KOPT-K1 (cell line): Measurements from ENCODE around the gene SULF2.

ENCODE experiments used
- H3K27ac ChIP-seq: fragments of 200-600 bp; sonication (generic); 2 replicates; pipeline ENCODE4 v1.5.1; 2016; ENCODE audit warnings: antibody characterized with exemption, mild to moderate bottlenecking, low read depth, low read length; ENCODE audit not compliant: poor library complexity, severe bottlenecking
- H3K36me3 ChIP-seq: fragments of 200-600 bp; sonication (generic); 2 replicates; pipeline ENCODE4 v1.5.1; 2017; ENCODE audit warnings: antibody characterized with exemption, mild to moderate bottlenecking, low read length, moderate library complexity; ENCODE audit not compliant: insufficient read depth
- H3K9me3 ChIP-seq: fragments of 200-600 bp; sonication (generic); 2 replicates; pipeline ENCODE4 v1.5.1; 2017; ENCODE audit warnings: antibody characterized with exemption, low read length, mild to moderate bottlenecking; ENCODE audit not compliant: insufficient read depth, poor library complexity, severe bottlenecking

The SULF2 gene

DNA sequence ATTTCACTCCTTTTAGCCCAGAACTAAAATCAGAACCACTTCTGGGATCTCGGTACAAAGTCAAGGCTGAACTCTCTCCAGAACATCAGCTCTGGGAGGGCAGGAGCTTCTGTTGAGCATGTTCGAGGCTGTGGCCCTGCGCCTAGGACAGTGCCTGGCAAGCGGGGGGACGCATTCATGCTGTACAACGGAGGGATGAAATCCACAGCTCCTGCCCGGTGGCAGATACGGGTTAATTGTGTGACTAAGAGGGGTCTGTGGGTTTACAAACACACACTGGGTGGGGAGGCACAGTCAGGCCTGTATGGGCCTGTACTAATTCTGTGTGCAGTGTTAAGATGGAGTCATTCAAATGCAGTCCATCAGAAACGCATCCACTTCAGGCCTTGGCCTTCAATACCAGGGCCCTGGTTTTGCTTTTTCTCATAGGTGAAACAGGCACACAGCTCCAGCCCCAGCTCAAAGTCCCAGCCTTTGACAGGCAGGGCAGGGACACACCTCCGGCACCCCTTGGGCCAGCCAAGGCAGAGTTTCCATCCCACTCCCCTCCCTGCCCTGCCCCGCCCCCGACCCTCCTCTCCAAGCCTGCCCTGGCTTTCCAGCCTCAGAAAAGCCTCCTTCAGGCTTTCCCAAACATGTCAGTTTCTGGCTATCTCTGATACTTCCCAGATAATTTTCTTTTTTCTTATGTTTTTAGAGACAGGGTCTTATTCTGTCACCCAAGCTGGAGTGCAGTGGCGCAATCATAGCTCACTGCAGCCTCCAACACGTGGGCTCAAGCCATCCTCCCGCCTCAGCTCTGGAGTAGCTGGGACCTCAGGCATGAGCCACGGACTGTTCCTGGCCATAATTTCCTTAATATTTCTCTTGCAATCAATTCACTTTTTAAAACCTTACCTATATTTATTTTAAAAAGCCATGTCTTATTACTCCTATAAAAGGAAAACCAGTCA is 109.8 kb downstream of the SULF2 start:
- Histone ChIP-seq H3K27ac (no peak overlapping the region), H3K36me3 (no peaks in the 10 kb centered on the region), H3K9me3 (no peaks in the 10 kb centered on the region)

DNA sequence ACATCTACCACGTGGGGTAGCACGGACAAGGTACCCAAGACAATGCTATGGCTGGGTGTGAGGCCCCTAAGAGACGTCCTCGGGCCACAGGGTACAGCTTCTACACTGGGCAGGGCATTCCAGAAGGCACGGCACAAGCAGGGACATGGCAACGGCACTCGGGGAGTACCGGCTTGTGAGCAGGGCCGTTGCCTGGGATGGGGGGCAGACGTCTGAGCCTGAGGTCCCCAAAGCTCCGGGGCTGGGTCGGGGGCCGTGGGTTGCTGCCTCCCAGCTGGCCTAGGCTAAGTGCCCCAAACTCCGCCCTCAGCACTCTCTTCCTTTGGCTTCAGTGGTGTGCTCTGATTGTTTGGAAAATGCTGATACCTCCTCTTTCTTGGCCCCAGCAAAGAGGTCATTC is 110.6 kb downstream of the SULF2 start:
- H3K9me3 ChIP-seq = no peaks in the 10 kb centered on the region
- H3K36me3 ChIP-seq = no peaks in the 10 kb centered on the region

DNA sequence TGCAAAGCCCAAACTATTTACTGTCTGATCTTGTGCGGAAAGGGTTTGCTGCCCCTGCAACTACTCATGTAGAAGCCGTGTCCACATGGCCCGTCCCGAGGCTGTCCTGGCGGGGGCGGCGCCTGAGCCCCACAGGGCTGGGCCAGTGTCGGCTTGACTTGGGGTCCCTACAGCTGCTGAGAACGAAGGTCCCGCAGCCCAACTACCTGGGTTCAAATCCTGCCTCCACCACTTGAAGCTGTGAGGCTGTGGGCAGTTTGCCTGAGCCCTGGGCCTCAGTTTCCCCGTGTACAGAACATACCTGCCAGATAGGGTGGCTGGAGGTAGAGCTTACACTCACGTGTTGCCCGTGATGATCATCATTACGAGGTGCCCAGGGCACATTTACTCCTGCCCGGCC is 111.1 kb downstream of the SULF2 start:
- H3K27ac ChIP-seq = no peak overlapping the region
- no peaks in the 10 kb centered on the region for H3K9me3 ChIP-seq
- H3K36me3 ChIP-seq = no peaks in the 10 kb centered on the region

More for the DNA sequence above, 110.6 kb downstream of the SULF2 start:
- H3K27ac ChIP-seq = no peak overlapping the region

DNA sequence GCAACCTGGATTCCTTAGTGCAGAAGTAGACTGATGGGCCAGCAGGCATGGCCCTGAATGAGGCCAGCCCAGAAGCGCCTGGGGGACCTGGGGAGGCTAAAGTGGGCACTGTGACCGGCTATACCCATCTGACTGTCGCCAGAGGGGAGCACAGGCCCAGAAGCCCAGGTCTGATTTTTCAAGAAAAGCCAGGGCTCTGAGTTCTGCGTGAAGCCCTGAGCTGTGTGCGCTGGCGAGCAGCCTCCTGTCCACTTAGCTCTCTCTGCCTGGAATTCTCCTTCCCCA is 111.7 kb downstream of the SULF2 start:
- Histone ChIP-seq H3K36me3 (no peaks in the 10 kb centered on the region), H3K27ac (no peak overlapping the region), H3K9me3 (no peaks in the 10 kb centered on the region)

DNA sequence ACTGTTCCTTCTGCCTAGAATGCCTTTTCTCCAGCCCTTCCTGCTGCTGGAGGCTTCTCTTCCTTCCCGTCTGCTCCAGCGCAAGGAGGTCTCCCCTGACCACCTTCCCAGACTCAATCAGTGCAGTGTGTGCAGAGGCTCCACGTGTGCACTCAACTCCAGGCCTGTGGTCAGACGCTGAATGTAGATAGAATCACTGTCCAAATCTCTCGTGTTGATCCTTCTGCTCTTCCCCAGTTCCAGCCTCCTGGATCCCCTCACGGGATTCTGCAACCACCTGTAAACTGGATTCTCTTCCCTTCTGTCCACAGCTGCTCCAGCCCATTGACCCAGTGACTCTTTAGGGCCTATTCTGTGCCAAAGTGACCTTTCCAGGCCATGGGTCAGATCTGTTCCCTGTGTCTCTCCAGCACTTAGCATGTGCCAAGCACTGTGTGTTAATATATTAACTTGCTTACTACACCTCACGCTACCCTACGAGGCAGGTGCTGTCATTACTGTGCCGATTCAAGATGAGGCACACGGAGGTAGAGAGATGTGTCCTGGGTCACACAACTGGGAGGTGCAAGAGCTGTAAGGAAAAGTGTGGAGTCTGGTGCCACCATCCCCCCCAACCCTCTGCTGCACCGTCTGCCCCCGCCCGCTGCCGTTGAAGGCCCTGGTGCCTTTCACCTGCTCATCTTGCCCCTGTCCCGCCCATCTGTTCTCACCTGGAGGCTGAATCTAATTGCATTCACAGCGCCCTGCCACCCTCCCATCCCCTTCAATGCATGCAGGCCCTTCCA is 112.2 kb downstream of the SULF2 start:
- no peaks in the 10 kb centered on the region for H3K9me3 ChIP-seq
- H3K36me3 ChIP-seq = no peaks in the 10 kb centered on the region
- no peak overlapping the region for H3K27ac ChIP-seq

DNA sequence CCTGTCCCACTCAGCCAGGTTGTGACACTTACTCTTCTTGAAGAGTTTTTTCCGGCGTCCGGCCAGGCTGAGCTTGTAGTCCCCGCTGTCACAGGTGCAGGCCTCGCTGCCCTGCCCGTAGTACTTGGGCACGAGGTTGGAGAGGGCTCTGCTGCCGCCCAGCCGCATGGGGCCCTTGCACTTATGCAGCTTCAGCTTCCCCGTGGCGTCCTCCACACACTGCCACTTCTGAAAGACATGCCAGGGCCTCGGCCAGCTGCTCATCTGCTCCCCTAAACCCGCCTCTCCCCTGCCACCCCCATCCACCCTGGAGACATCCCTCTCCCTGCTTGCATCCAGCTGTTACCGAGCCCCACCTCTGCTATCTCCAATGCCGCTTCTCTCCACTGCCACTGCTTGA is 113.1 kb downstream of the SULF2 start:
- Histone ChIP-seq H3K36me3 (no peaks in the 10 kb centered on the region), H3K27ac (no peak overlapping the region), H3K9me3 (no peaks in the 10 kb centered on the region)

DNA sequence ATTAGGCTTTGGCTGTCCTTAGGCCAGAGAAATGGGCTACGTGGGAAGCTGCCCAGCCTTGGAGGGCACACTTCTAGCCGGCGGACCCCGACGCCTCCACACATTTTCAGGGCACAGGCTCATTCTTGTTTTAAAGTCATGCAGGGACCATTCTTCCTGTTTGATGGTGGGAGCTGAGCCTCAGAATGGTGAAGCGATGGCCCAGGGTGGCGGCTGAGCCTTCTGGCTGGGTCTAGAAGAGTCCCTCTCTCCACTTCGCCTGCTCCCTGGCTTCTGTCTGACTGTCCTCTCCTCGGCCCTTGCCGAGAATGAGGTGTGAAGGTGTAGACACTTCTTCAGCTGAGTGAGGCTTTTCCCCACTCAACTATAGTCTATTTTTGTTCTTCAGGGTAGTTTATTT is 114.4 kb downstream of the SULF2 start:
- Histone ChIP-seq H3K36me3 (no peaks in the 10 kb centered on the region), H3K27ac (no peak overlapping the region), H3K9me3 (no peaks in the 10 kb centered on the region)

DNA sequence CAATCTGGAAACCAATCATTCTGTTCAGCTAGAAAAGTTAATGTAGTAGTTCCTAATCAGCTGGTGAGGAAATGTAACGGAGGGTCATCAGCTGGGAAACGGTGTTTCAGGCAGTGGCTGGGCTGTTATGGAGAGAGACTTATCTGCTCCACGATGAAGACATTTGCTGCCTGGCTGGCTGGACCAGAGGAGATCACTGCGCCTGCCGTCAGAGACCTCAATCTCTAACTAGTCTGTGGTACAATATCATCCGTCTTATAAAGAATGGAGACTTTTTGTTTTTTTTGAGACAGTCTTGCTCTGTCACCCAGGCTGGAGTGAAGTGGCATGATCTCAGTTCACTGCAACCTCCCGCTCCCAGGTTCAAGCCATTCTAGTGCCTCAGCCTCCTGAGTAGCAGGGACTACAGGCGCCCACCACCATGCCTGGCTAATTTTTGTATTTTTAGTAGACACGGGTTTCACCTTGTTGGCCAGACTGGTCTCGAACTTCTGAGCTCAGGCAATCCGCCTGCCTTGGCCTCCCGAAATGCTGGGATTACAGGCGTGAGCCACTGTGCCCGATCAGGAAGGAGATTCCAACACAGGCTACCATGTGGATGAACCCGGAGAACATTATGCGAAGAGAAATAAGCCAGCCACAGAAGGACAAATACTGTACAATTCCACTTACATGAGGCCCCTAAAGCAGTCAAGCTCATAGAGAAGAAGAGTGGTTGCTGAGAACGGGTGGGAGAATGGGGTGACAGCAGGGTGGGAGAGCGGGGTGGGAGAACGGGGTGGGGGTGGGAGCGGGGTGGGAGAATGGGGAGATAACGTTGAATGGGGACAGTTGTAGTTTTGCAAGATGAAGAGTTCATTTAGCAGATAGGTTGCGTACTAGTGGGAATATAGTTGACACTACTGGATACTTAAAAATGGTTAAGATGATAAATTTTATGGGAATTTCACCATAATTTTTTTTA is 115.1 kb downstream of the SULF2 start:
- H3K9me3 ChIP-seq = no peaks in the 10 kb centered on the region
- H3K36me3 ChIP-seq = no peaks in the 10 kb centered on the region
- H3K27ac ChIP-seq = no peak overlapping the region

DNA sequence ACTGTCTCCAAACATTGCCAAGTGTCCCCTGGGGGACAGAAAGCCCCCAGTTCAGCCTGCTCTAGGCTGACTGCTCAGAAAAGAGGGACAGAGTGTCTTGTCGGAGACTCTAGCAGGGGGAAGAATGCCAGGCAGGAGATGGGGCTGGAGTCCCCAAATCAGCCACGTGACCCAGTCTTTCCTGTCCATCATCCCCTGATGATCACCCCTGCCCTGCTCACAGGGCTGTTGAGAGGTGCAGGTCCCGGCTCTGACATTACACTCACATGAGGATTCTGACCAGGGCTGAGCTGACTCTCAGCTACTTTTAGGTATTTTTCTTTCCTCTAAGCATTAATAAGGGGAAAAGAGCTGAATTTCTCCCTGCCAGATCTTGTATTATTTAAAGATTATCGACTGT is 115.8 kb downstream of the SULF2 start:
- H3K36me3 ChIP-seq = no peaks in the 10 kb centered on the region
- H3K27ac ChIP-seq = no peak overlapping the region
- no peaks in the 10 kb centered on the region for H3K9me3 ChIP-seq

DNA sequence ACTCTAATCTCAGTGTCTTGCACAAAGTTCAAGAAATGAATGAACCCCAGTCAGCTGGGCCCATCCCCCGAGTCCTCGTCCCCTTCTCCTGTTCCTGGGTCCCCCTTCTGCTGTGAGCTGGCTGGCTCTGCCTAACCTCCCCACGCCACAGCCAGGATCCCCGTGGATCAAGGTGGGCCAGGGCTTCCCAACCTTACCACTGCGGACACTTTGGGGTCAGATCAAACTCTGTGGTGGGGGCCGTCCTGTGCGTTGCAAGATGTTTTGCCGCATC is 116.2 kb downstream of the SULF2 start:
- Histone ChIP-seq H3K9me3 (no peaks in the 10 kb centered on the region), H3K27ac (no peak overlapping the region), H3K36me3 (no peaks in the 10 kb centered on the region)

DNA sequence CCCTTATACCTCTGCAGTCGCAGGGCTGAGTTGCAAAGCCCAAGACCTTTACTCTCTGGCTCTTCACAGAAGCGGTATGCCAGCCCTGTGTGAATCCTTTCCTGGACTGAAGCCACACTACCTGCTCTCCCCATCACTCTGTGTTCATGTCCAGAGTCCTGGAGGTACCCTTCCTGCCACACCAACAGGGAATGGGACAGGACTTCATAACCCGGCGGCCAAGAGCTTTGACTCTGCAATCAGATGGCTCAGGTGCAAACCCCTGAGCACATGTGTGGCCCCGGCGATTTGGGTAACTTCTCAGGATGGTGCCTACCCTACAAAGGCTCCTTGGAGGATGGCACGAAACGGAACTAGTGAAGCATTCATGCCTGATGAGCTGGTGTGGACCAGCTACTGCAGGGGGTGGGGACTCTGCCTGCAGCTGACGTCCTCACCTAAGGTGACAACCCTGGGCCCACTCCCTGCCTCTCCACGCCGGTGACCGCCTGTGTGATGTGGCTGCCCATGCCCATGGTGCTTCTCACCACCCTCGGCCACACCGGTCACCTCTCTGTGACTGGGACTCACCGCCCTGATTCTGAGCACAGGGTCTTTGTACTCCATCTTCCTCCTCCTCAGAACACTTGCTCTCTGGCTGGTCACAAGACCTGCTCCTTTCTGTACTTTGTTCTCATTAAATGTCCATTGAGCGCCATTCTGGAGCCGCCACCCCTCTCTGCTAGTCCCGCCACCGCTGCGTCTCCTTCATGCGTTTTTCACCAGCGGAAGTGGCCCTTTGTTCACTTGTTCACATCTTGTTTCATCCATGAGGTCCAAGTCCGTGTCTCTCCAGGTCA is 116.7 kb downstream of the SULF2 start:
- Histone ChIP-seq H3K9me3 (no peaks in the 10 kb centered on the region), H3K27ac (no peak overlapping the region), H3K36me3 (no peaks in the 10 kb centered on the region)

DNA sequence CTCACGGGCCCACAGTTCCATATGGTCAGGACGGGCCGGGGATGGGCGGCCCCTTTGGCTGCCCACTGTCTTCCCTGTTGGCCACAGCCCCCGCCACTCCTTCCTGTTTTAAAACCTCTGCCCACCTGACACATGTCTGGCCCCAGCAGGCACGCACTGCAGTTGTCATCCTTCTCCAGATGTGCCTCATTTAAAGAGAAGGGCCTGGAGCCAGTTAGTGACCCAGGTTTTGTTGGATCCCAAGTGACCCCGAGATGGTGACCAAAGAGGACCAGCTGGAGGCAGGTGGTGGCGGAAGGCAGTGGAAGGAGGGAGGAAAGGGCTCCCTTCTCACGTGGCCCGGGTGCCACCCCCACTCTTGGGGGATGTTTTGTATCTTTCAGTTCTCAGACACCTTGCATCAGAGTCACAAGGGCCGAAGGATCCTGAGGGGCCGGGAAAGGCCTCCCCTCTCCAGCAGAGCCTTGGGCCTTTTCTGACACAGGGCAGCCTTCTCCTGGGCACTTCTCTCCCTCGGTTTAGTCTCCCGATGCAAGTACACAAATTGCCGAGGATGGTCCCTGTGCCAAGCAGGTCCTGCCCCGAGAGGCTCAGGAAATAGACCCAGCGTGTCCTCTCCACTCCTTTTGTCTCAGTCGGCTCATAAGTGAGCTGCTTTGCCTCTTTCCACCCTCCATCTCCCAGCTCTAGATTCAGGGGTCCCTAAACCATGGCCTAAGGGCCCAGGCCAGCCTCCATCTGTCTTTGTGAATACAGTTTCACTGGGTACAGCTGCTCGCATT is 117.6 kb downstream of the SULF2 start:
- H3K36me3 ChIP-seq = no peaks in the 10 kb centered on the region
- H3K9me3 ChIP-seq = no peaks in the 10 kb centered on the region
- no peak overlapping the region for H3K27ac ChIP-seq

DNA sequence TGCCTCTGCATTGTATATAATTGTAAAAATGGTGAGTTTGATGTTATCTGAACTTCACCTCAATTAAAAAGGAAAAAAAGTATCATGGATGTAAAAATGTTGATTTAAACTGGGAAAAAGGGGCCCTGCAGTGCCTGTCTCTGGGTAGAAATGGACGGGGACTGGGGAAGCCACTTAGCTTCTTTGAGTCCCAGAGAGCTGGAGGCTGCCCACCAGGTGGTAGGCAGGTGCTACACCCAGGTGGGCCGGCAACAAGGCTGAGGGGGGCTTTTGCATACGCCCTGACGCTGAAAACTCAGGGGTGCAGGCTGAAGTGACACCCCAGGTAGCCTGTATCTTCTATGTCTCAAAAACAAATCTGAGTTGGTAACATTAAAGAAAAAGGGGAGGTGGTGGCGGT is 118.2 kb downstream of the SULF2 start:
- H3K27ac ChIP-seq = no peak overlapping the region
- H3K36me3 ChIP-seq = no peaks in the 10 kb centered on the region
- no peaks in the 10 kb centered on the region for H3K9me3 ChIP-seq

DNA sequence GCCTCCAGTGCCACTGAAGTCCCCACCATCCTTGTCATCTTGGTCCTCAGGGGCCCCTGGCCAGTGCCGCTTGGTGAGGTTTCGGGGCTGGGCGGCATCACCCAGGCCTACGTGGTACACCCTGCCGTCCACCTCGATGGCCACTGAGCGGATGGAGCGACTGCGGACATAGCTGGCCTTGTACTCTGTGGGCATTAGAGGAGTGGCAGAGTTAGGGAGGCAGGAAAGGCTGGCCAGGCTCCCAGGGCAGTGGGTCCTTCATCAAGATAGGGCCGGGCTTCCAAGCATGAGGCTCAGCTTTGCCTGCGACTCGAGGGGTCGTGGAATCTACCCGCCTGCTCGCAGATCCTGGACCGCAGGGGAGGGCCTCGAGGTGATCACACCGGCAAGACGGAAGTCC is 119.0 kb downstream of the SULF2 start:
- no peaks in the 10 kb centered on the region for H3K36me3 ChIP-seq
- no peaks in the 10 kb centered on the region for H3K9me3 ChIP-seq
- H3K27ac ChIP-seq = no peak overlapping the region
